ENCODE data around the gene SNTG2. TPM values are rescaled to one million over a fixed set of nuclear protein-coding genes. Genes with fewer than 3 reads are reported as not detected.
A peak's percentile ranks its signal among the peaks of the same experiment; 100 is the strongest.

SNTG2 gene
- polyA plus RNA-seq, 3 donors, result not detected

DNA sequence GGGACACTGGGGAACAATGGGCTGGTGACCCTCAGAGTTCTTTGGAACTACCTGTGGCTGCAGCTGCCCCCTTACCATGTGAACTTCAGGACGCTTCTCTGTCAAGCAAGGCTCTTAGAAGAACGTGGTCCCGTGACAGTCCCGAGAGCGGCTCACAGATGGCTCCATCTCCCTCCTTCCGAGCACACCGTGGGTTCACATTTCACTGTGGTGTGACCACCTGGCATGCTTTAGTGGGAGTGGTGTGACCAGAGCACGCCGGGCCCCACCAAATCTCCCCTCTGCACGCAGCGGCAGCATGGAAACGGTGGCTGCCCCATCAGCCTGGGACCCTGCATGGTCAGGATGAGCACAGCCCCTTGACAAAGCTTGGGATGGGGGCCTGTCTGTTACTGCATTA lies 452.9 kb downstream of the SNTG2 start:
- Mint-ChIP-seq H3K4me3 (no peak overlapping the region), H3K27me3 (ENCODE audit: low read depth in 3 of 3) (peaks cover 15 to 18% (median 15%) of the 10 kb centered on the region in 3 donors), H3K4me1 (peaks cover 24% of the 10 kb centered on the region), H3K36me3 (no peaks in the 10 kb centered on the region), H3K27ac (no peak overlapping the region), H3K9me3 (peaks cover 3 to 23% (median 5%) of the 10 kb centered on the region in 7 donors)
- Histone ChIP-seq H3K27ac (ENCODE audit: low read depth in 1 of 2, low read length in 2 of 2) (no peak overlapping the region), H3K4me2 (replicated peaks; ENCODE audit: extremely low read depth, low read length, poor library complexity, severe bottlenecking) (no peak overlapping the region), H3K4me1 (ENCODE audit: control insufficient read depth in 1 of 2, insufficient read depth in 2 of 2, low read length in 2 of 2) (peaks cover 0 to 10% of the 10 kb centered on the region in 2 donors), H4K20me1 (ENCODE audit: insufficient read depth, low read length) (no peaks in the 10 kb centered on the region), H3K79me2 (ENCODE audit: insufficient read depth, low read length) (no peaks in the 10 kb centered on the region), H3K4me3 (replicated peaks in 1 of 3; ENCODE audit: low read depth in 2 of 3, low read length in 3 of 3) (no peak overlapping the region), H3K9ac (ENCODE audit: insufficient read depth, low read length, poor library complexity, severe bottlenecking) (no peak overlapping the region), H3K27me3 (ENCODE audit: control insufficient read depth in 2 of 2, insufficient read depth in 2 of 2, low read length in 2 of 2) (no peaks in the 10 kb centered on the region), H3K36me3 (replicated peaks in 1 of 2; ENCODE audit: control insufficient read depth in 1 of 2, insufficient read depth in 2 of 2, low read length in 2 of 2) (no peaks in the 10 kb centered on the region), H2AFZ (ENCODE audit: insufficient read depth, low read depth, low read length, poor library complexity, severe bottlenecking) (no peak overlapping the region), H3K9me3 (replicated peaks in 1 of 2; ENCODE audit: control insufficient read depth in 1 of 2, insufficient read depth in 1 of 2, low read length in 2 of 2) (peaks cover 0 to 12% of the 10 kb centered on the region in 2 donors)
- DNase-seq, result no peak
- TF ChIP-seq, protein P1, sequence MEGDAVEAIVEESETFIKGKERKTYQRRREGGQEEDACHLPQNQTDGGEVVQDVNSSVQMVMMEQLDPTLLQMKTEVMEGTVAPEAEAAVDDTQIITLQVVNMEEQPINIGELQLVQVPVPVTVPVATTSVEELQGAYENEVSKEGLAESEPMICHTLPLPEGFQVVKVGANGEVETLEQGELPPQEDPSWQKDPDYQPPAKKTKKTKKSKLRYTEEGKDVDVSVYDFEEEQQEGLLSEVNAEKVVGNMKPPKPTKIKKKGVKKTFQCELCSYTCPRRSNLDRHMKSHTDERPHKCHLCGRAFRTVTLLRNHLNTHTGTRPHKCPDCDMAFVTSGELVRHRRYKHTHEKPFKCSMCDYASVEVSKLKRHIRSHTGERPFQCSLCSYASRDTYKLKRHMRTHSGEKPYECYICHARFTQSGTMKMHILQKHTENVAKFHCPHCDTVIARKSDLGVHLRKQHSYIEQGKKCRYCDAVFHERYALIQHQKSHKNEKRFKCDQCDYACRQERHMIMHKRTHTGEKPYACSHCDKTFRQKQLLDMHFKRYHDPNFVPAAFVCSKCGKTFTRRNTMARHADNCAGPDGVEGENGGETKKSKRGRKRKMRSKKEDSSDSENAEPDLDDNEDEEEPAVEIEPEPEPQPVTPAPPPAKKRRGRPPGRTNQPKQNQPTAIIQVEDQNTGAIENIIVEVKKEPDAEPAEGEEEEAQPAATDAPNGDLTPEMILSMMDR (IDR thresholded peaks at IDR 0.05), result no peak
- WGBS (ENCODE audit: insufficient coverage), result 98% methylated on average over 11 of the region's 12 CpGs
- intact Hi-C loops (cut with micrococcal nuclease), result no loop called here

DNA sequence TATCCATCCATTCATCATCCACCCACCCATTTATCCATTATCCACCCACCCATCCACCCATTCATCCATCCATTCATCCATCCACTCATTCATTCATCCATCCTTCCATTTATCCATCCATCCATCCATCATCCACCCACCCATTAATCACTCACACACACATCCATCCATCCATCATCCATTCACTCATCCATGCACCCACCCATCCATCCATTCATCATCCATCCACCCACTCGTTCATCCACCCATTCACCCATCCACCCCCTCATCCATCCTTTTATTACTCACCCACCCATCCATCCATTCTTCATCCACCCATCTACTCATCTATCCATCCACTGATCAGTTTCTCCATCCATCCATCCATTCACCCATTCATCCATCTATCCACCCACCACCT lies 454.5 kb downstream of the SNTG2 start:
- Histone ChIP-seq H3K9me3 (replicated peaks in 1 of 2; ENCODE audit: control insufficient read depth in 1 of 2, insufficient read depth in 1 of 2, low read length in 2 of 2) (peaks cover 0 to 12% of the 10 kb centered on the region in 2 donors), H4K20me1 (ENCODE audit: insufficient read depth, low read length) (no peaks in the 10 kb centered on the region), H3K4me2 (replicated peaks; ENCODE audit: extremely low read depth, low read length, poor library complexity, severe bottlenecking) (no peak overlapping the region), H3K27ac (ENCODE audit: low read depth in 1 of 2, low read length in 2 of 2) (no peak overlapping the region), H3K36me3 (replicated peaks in 1 of 2; ENCODE audit: control insufficient read depth in 1 of 2, insufficient read depth in 2 of 2, low read length in 2 of 2) (no peaks in the 10 kb centered on the region), H3K4me3 (replicated peaks in 1 of 3; ENCODE audit: low read depth in 2 of 3, low read length in 3 of 3) (no peak overlapping the region), H3K27me3 (ENCODE audit: control insufficient read depth in 2 of 2, insufficient read depth in 2 of 2, low read length in 2 of 2) (no peaks in the 10 kb centered on the region), H2AFZ (ENCODE audit: insufficient read depth, low read depth, low read length, poor library complexity, severe bottlenecking) (no peak overlapping the region), H3K79me2 (ENCODE audit: insufficient read depth, low read length) (no peaks in the 10 kb centered on the region), H3K4me1 (ENCODE audit: control insufficient read depth in 1 of 2, insufficient read depth in 2 of 2, low read length in 2 of 2) (no peaks in the 10 kb centered on the region), H3K9ac (ENCODE audit: insufficient read depth, low read length, poor library complexity, severe bottlenecking) (no peak overlapping the region)
- TF ChIP-seq, protein P1 (IDR thresholded peaks at IDR 0.05), result no peak
- Mint-ChIP-seq H3K4me3 (peak overlapping the region in 1 of 2 donors; percentile 3), H3K4me1 (peaks cover 10% of the 10 kb centered on the region), H3K27me3 (ENCODE audit: low read depth in 3 of 3) (peaks cover 15% of the 10 kb centered on the region in 3 donors), H3K9me3 (peaks cover 3 to 23% (median 5%) of the 10 kb centered on the region in 7 donors), H3K36me3 (no peaks in the 10 kb centered on the region), H3K27ac (peak overlapping the region in 1 of 7 donors; percentile 7)
- intact Hi-C loops (cut with micrococcal nuclease), result no loop called here
- no peak for DNase-seq
- 79% methylated on average over 1 of the region's 1 CpG for WGBS (ENCODE audit: insufficient coverage)

Measured in CD14-positive monocyte (primary cell).